ENCODE results near the gene SWSAP1.
A peak's percentile ranks its signal among the peaks of the same experiment; 100 is the strongest.

The SWSAP1 gene

GRCh38 chr19:11355160-11356073 lies 19.0 kb upstream of the SWSAP1 start, which contains the start of gene PLPPR2:
Gene PLPPR2, plus strand, starts transcription at chr19:11355432. Its CDS starts 2,242 bp downstream, at chr19:11357674.
- DNase-seq: peak; percentile 85

GRCh38 chr19:11356074-11356397 lies 18.4 kb upstream of the SWSAP1 start:
- no peak for DNase-seq

- DNase-seq: no peak
Measured at GRCh38 chr19:11356676-11357550, 17.6 kb upstream of the SWSAP1 start.

- DNase-seq: no peak
Measured at GRCh38 chr19:11359421-11359820, 15.0 kb upstream of the SWSAP1 start.

GRCh38 chr19:11361037-11361770 lies 13.3 kb upstream of the SWSAP1 start:
- no peak for DNase-seq

GRCh38 chr19:11361771-11362731 lies 12.4 kb upstream of the SWSAP1 start:
- DNase-seq: no peak

- DNase-seq: no peak
Measured at GRCh38 chr19:11363881-11364280, 10.6 kb upstream of the SWSAP1 start.

GRCh38 chr19:11364296-11364904 lies 10.1 kb upstream of the SWSAP1 start:
- DNase-seq: no peak

- DNase-seq: no peak
Measured at GRCh38 chr19:11364935-11365334, 9.5 kb upstream of the SWSAP1 start.

GRCh38 chr19:11365557-11366117 lies 8.8 kb upstream of the SWSAP1 start:
- DNase-seq: no peak

- no peak for DNase-seq
Measured at GRCh38 chr19:11367528-11367927, 6.9 kb upstream of the SWSAP1 start.

GRCh38 chr19:11370744-11371143 lies 3.7 kb upstream of the SWSAP1 start:
- DNase-seq: no peak

GRCh38 chr19:11373166-11373884 lies 1.1 kb upstream of the SWSAP1 start:
- DNase-seq: no peak

- DNase-seq: no peak
Measured at GRCh38 chr19:11373885-11374432, 507 bp upstream of the SWSAP1 start.

- no peak for DNase-seq
Measured at GRCh38 chr19:11375143-11375948, 880 bp downstream of the SWSAP1 start.

GRCh38 chr19:11377237-11377636 lies 2.8 kb downstream of the SWSAP1 start:
- DNase-seq: peak; percentile 84

- DNase-seq: peak; percentile 54
Measured at GRCh38 chr19:11377756-11378155, 3.3 kb downstream of the SWSAP1 start.

GRCh38 chr19:11378319-11379189 lies 4.1 kb downstream of the SWSAP1 start:
- DNase-seq: peak; percentile 88

All from HCEC 1CT (cell line).